ENCODE measurements around the gene TMEM131. TPM values are rescaled to one million over a fixed set of nuclear protein-coding genes. Genes with fewer than 3 reads are reported as not detected.
A peak's percentile ranks its signal among the peaks of the same experiment; 100 is the strongest.
"Not testable (repeated sequence)": the region's sequence is repeated elsewhere in the genome, so short reads cannot be mapped to it uniquely, and the experiment has no call there.

TMEM131 gene
- total RNA-seq, 1 experiment from 2014 or later = 21.9 TPM

DNA sequence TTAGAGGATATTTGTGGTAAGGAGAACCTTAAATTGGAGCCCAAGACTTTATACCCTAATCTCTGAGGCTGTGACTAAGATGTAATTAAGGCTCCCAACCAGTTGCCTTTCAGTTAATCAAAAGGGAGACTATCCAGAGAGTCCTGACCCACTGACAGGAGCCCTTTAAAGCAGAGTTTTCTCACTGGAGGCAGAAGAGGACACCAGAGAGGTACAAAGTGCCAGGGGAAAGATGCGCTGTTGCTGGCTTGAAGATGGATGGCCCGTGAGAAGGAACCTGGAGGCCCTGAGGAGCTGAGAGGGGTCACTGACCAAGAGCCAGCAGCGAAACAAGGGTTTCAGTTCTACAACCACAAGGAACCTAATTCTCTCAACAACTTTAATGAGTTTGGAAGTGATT lies 137.3 kb downstream of the TMEM131 start:
- Mint-ChIP-seq H3K9me3 (peaks cover 5% of the 10 kb centered on the region), H3K36me3 (no peaks in the 10 kb centered on the region; the same call in none of the 2 replicates), H3K27me3 (ENCODE audit: low read depth) (no peaks in the 10 kb centered on the region; the same call in 1 of the 2 replicates), H3K4me1 (peaks cover 13% of the 10 kb centered on the region), H3K27ac (no peak overlapping the region), H3K4me3 (no peak overlapping the region)
- DNase-seq (ENCODE audit: low spot score) (peak; percentile 25), ATAC-seq (peak; percentile 82)
- TF ChIP-seq ZNF263 (CRISPR knock-in tag; IDR thresholded peaks at IDR 0.05; ENCODE audit: low read depth) (no peak), CBFB (CRISPR knock-in tag; IDR thresholded peaks at IDR 0.05; ENCODE audit: low read depth) (no peak)
- ChIA-PET POLR2A (no interaction called here), CTCF (interaction anchor here (0.6 to 1.0 kb wide), 4 partner anchors 11 to 411 kb away, joined by 3 to 5 read pairs (median 3); no protein-coding TSS in a partner anchor)

DNA sequence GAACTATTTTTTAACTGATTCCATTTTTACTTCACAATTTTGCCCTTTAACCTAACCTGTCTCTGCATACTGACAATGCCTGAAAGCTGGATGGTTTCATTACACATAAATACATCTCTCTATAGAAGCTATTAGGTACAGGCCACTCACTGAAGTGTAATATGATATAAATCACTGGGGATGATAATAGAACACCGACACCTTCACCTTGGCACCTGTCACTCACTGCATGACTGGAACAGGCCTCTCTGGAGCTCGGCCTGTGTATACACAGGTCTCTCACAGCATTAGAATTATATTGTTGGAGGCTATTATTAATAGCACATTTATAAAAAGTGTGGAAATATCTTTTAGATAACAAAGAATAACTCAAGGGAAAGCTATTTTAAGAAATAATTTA lies 138.2 kb downstream of the TMEM131 start:
- ATAC-seq = no peak
- ChIA-PET CTCF (no interaction called here), POLR2A (no interaction called here)
- Mint-ChIP-seq H3K36me3 (no peaks in the 10 kb centered on the region; the same call in none of the 2 replicates), H3K4me1 (peaks cover 4% of the 10 kb centered on the region), H3K9me3 (peaks cover 3% of the 10 kb centered on the region; the same call in 1 of the 2 replicates), H3K27ac (no peak overlapping the region), H3K4me3 (no peak overlapping the region), H3K27me3 (ENCODE audit: low read depth) (no peaks in the 10 kb centered on the region; the same call in 1 of the 2 replicates)
- TF ChIP-seq, protein P1, sequence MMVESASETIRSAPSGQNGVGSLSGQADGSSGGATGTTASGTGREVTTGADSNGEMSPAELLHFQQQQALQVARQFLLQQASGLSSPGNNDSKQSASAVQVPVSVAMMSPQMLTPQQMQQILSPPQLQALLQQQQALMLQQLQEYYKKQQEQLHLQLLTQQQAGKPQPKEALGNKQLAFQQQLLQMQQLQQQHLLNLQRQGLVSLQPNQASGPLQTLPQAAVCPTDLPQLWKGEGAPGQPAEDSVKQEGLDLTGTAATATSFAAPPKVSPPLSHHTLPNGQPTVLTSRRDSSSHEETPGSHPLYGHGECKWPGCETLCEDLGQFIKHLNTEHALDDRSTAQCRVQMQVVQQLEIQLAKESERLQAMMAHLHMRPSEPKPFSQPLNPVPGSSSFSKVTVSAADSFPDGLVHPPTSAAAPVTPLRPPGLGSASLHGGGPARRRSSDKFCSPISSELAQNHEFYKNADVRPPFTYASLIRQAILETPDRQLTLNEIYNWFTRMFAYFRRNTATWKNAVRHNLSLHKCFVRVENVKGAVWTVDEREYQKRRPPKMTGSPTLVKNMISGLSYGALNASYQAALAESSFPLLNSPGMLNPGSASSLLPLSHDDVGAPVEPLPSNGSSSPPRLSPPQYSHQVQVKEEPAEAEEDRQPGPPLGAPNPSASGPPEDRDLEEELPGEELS (CRISPR knock-in tag; IDR thresholded peaks at IDR 0.05) = no peak
- TF ChIP-seq ZNF138 (CRISPR knock-in tag; conservative IDR thresholded peaks at IDR 0.05) = no peak
- TF ChIP-seq FOXP1 (CRISPR knock-in tag; IDR thresholded peaks at IDR 0.05; ENCODE audit: borderline replicate concordance) = no peak
- TF ChIP-seq, protein P2, sequence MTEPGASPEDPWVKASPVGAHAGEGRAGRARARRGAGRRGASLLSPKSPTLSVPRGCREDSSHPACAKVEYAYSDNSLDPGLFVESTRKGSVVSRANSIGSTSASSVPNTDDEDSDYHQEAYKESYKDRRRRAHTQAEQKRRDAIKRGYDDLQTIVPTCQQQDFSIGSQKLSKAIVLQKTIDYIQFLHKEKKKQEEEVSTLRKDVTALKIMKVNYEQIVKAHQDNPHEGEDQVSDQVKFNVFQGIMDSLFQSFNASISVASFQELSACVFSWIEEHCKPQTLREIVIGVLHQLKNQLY (CRISPR knock-in tag; IDR thresholded peaks at IDR 0.05) = no peak
- no peak for TF ChIP-seq TP53 (CRISPR knock-in tag; IDR thresholded peaks at IDR 0.05)
- TF ChIP-seq, protein P3, sequence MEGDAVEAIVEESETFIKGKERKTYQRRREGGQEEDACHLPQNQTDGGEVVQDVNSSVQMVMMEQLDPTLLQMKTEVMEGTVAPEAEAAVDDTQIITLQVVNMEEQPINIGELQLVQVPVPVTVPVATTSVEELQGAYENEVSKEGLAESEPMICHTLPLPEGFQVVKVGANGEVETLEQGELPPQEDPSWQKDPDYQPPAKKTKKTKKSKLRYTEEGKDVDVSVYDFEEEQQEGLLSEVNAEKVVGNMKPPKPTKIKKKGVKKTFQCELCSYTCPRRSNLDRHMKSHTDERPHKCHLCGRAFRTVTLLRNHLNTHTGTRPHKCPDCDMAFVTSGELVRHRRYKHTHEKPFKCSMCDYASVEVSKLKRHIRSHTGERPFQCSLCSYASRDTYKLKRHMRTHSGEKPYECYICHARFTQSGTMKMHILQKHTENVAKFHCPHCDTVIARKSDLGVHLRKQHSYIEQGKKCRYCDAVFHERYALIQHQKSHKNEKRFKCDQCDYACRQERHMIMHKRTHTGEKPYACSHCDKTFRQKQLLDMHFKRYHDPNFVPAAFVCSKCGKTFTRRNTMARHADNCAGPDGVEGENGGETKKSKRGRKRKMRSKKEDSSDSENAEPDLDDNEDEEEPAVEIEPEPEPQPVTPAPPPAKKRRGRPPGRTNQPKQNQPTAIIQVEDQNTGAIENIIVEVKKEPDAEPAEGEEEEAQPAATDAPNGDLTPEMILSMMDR (IDR thresholded peaks at IDR 0.05) = no peak
- no peak for TF ChIP-seq ZNF232 (CRISPR knock-in tag; IDR thresholded peaks at IDR 0.05)
- no peak for TF ChIP-seq SMAD3 (CRISPR knock-in tag; IDR thresholded peaks at IDR 0.05; ENCODE audit: borderline replicate concordance)
- TF ChIP-seq NFATC4 (CRISPR knock-in tag; IDR thresholded peaks at IDR 0.05) = no peak
- DNase-seq (ENCODE audit: low spot score) = no peak

DNA sequence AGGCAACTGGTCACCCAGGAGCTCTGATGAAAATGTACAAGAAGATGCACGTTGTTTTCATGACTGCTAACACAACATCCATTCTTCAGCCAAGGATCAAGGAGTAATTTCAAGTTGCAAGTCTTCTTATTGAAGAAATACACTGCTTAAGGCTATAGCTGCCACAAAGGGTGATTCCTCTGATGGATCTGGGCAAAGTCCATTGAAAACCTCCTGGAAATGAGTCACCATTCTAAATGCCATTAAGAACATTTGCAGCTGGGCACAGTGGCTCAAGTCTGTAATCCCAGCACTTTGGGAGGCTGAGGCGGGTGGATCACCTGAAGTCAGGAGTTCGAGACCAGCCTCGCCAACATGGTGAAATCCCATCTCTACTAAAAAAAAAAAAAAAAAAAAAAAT lies 142.7 kb downstream of the TMEM131 start:
- H3K4me1 Mint-ChIP-seq; CTCF ChIA-PET; DNase-seq (ENCODE audit: low spot score); H3K27ac Mint-ChIP-seq; ATAC-seq; POLR2A ChIA-PET; H3K9me3 Mint-ChIP-seq; H3K4me3 Mint-ChIP-seq; H3K27me3 Mint-ChIP-seq (ENCODE audit: low read depth); H3K36me3 Mint-ChIP-seq: not testable (repeated sequence)

DNA sequence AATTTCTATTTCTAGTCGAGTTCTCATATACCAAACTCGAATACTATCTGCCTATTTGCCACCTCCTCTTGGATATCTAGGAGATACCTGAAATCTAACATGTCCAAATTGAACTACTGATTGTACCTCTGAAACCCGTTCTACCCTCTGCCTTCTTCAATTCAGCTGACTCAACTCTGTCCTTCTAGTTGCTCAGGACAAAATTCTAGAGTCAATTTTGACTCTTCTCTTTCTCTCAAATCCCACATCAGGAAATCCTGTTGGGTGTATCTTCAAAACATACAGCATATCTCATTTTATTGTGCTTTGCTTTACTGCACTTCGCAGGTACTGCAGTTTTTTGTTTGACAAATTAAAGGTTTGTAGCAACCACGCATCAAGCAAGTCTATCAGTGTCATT lies 144.6 kb downstream of the TMEM131 start:
- Mint-ChIP-seq H3K9me3 (no peaks in the 10 kb centered on the region), H3K27ac (no peak overlapping the region; the same call in 1 of the 2 replicates), H3K4me1 (peaks cover 6% of the 10 kb centered on the region; the same call in 1 of the 2 replicates), H3K36me3 (no peaks in the 10 kb centered on the region), H3K4me3 (no peak overlapping the region), H3K27me3 (ENCODE audit: low read depth) (no peaks in the 10 kb centered on the region)
- ChIA-PET POLR2A (no interaction called here), CTCF (interaction anchor here (0.9 kb wide), 1 partner anchor 28 kb away, joined by 3 read pairs; no protein-coding TSS in a partner anchor)
- DNase-seq (ENCODE audit: low spot score) = no peak
- no peak for ATAC-seq
- TF ChIP-seq, protein P4, sequence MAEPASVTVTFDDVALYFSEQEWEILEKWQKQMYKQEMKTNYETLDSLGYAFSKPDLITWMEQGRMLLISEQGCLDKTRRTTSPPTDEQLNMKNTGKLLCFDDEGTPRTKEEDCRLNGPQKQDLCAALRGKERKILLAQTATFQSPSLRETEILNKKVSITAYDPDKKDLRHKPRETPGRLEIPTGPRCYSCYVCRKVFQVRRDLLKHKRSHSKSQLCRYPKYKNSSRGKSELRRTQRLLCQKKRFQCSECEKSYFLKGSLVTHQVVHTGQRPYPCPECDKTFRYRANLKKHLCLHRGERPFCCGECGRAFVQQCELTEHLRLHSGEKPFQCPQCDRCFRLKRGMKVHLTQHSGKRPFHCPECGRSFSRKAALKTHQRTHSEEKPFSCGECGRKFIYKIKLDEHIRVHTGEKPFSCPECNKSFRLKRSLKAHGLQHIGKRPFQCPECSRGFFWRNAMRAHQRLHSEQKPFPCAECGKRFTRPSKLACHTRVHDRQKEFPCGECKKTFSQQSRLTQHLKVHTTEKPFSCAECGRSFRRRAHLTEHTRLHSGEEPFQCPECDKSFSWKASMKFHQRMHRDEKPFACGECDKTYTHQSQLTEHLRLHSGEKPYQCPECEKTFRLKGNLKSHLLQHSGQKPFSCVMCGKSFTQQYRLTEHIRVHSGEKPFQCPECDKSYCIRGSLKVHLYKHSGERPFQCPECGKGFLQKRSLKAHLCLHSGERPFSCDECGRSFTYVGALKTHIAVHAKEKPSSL (CRISPR knock-in tag; conservative IDR thresholded peaks at IDR 0.05) = no peak
- TF ChIP-seq, protein P5, sequence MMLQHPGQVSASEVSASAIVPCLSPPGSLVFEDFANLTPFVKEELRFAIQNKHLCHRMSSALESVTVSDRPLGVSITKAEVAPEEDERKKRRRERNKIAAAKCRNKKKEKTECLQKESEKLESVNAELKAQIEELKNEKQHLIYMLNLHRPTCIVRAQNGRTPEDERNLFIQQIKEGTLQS (CRISPR knock-in tag; conservative IDR thresholded peaks at IDR 0.05) = no peak
- TF ChIP-seq SMAD4 (CRISPR knock-in tag; IDR thresholded peaks at IDR 0.05) (no peak), OVOL2 (CRISPR knock-in tag; IDR thresholded peaks at IDR 0.05; ENCODE audit: borderline replicate concordance) (no peak), GRHL2 (CRISPR knock-in tag; IDR thresholded peaks at IDR 0.05; ENCODE audit: insufficient replicate concordance, severe bottlenecking) (no peak), ZNF423 (CRISPR knock-in tag; IDR thresholded peaks at IDR 0.05) (no peak), CREM (CRISPR knock-in tag; IDR thresholded peaks at IDR 0.05) (no peak), TCF7 (CRISPR knock-in tag; IDR thresholded peaks at IDR 0.05; ENCODE audit: low read depth) (no peak)
- TF ChIP-seq, protein P3 (IDR thresholded peaks at IDR 0.05) = no peak

Measured in WTC11 (cell line).